D721Med (cell line): ENCODE results near the gene RCBTB1.

Source experiments
- DNase-seq: peaks from one replicate; pipeline ENCODE4 v3.0.0; 2011; ENCODE audit warnings: low spot score; ENCODE audit not compliant: insufficient read length
- FAIRE-seq: peaks from 2 replicates; lab custom pipeline; 2011; peaks lifted over from hg19 to GRCh38; lab: Jason Lieb, UNC
- TF ChIP-seq, protein P1 (sequence below): IDR thresholded peaks from 2 replicates; pipeline ENCODE4 v1.5.1; 2012; ENCODE audit warnings: mild to moderate bottlenecking, control low read depth; ENCODE audit not compliant: insufficient read depth; ENCODE audit errors: missing control alignments

The RCBTB1 gene

DNA sequence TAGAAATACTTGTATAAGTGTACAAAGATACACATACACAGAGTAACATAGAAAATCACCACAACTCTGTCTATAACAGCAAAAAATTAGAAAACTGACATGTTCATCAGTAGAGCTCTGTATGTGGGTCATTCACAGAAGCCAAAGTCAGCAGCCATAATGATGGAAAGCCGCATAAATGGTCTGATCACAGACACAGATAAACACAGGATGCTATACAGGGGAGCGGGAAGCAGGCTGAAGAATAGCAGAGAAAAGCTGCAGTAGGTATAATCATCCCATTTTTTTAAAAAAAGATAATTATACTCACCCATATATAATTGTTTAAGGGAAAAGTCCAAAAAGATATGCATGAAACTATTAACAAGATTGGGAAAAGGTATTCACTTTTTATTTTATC is 31.5 kb downstream of the RCBTB1 start:
- TF ChIP-seq, protein P1, sequence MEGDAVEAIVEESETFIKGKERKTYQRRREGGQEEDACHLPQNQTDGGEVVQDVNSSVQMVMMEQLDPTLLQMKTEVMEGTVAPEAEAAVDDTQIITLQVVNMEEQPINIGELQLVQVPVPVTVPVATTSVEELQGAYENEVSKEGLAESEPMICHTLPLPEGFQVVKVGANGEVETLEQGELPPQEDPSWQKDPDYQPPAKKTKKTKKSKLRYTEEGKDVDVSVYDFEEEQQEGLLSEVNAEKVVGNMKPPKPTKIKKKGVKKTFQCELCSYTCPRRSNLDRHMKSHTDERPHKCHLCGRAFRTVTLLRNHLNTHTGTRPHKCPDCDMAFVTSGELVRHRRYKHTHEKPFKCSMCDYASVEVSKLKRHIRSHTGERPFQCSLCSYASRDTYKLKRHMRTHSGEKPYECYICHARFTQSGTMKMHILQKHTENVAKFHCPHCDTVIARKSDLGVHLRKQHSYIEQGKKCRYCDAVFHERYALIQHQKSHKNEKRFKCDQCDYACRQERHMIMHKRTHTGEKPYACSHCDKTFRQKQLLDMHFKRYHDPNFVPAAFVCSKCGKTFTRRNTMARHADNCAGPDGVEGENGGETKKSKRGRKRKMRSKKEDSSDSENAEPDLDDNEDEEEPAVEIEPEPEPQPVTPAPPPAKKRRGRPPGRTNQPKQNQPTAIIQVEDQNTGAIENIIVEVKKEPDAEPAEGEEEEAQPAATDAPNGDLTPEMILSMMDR: no peak
- no peak for DNase-seq
- FAIRE-seq: no peak

DNA sequence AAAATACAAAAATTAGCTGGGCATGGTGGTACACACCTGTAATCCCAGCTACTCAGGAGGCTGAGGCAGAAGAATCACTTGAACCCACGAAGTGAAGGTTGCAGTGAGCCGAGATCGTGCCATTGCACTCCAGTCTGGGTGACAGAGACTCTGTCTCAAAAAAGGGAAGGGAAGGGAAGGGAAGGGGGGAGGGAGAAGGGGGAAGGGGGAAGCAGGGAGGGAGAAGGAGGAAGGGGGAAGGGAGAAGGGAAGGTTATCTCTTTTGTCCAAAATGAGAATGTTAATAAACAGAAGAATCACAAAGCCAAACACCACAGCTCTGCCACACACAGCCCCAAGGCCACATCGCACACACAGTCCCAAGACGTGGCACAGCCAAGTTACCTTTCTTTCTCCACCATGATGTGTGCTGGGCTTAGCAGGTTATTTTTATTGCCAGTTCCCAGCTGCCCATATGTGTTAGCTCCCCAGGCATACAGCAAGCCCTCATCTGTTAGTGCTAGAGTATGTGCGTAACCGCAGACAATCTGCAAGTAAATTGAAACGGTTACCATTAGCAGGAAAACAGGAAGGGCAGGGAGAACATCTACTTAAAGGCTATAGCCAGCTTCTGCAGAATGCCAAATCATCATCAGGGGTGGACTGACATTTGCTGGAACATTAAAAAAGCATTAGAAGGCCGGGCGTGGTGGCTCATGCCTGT is 34.3 kb downstream of the RCBTB1 start:
- DNase-seq: no peak
- FAIRE-seq: no peak

DNA sequence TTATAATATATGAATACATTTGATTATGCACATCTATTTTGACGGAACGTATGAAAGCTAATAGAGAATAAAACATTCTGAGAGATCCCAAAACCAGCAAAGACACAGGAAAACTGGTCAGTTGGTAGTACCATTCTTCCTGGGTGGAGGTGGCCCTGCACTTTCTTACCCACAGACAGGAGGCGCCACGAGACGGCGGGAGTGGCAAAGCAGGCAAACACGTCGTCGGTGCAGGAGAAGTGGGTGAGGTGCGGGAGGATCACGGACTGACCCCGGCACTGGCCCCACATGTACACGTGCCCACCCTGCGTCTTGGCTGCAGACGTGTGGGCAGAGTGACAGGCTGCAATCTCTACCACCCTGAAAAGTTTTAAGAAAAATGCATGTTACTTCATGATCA is 36.1 kb downstream of the RCBTB1 start:
- DNase-seq: no peak

More for the DNA sequence above, 34.3 kb downstream of the RCBTB1 start:
- TF ChIP-seq, protein P1: no peak

DNA sequence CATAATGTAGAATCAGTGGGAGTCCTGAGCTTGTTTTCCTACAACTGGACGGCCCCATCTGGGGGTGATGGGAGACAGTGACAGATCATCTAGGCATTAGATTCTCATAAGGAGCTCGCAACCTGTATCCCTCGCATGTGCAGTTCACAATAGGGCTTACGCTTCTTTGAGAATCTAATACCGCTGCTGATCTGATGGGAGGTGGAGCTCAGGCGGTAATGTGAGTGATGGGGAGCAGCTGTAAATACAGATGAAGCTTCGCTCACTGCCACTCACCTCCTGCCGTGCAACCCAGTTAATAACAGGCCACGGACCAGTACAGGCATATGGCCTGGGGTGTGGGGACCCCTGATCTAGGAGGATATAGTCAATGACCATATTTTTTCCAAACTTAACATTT is 38.8 kb downstream of the RCBTB1 start:
- DNase-seq: no peak
- TF ChIP-seq, protein P1: no peak
- peak; percentile 53 for FAIRE-seq

More for the DNA sequence above, 36.1 kb downstream of the RCBTB1 start:
- no peak for FAIRE-seq
- TF ChIP-seq, protein P1: peak; percentile 15

DNA sequence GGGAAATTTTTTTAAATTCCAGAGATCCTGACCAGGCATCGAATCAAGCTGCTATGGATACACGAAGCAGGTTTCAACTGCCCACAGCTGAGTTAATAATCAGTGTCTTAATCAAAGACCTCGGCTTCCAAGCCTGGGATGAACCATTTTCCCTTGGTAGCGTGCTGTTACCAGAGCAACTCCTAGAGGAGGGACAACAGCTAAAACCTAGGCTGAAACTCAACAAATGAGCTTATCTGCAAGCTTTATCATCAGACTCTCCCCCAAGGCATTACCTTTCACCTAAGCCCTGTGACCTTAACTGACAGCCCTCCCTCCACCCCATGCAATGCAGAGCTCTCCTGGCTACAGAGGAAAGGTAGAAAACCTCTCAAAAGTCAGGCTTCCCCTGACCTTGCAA is 39.7 kb downstream of the RCBTB1 start:
- FAIRE-seq (peak; percentile 69), DNase-seq (no peak)
- TF ChIP-seq, protein P1: no peak

DNA sequence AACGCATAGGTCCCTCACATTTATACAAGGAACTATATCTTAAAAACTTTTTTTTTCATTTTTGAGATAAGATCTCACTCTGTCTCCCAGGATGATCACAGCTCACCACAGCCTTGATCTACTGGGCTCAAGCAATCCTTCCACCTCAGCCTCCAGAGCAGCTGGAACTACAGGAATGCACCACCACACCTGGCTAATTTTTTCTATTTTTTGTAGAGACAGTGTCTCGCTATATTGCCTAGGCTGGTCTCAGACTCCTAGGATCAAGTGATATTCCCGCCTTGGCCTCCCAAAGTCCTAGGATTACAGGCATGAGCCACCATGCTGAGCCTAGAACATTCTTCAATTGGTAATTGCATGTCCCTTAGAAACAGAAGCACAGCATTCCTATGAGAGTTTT is 41.7 kb downstream of the RCBTB1 start:
- FAIRE-seq (no peak), DNase-seq (no peak)
- TF ChIP-seq, protein P1: no peak

DNA sequence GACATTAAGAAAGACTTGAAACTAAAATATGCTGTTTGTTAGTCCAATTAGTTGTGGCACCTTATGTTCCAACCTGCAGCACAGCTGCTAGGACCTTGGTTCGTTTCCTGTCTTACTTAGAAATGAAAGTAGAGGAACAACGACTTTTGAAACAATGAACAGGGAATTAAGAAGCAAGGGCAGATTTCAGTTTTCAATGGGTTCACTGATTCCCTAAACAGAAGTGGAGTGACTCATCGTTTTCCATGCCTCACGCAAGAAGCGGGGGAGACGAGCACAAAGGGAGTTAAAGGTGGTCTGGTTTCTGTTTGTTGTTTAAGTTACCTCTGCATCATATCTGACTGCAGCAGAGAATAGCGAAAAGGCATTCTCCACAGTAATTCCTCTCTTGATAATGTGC is 44.8 kb downstream of the RCBTB1 start:
- TF ChIP-seq, protein P1: no peak
- no peak for FAIRE-seq
- no peak for DNase-seq
